ENCODE data around the gene HIGD2A. TPM values are rescaled to one million over a fixed set of nuclear protein-coding genes. Genes with fewer than 3 reads are reported as not detected.

HIGD2A gene
- total RNA-seq, 1 donor from 2014 or later = 102 TPM

- DNase-seq (no peak), ATAC-seq (peak in 1 of 2 donors; percentile 25)
- H3K9me3 ChIP-seq = no peaks in the 10 kb centered on the region
- peaks cover 29% of the 10 kb centered on the region for H3K36me3 ChIP-seq
- H3K27ac ChIP-seq = peak overlapping the region; percentile 36
- no peak for TF ChIP-seq CTCF (IDR thresholded peaks at IDR 0.05)
- intact Hi-C loops (cut with DNase I) = no loop called here
- no peak overlapping the region for H3K4me3 ChIP-seq
- no peaks in the 10 kb centered on the region for H3K27me3 ChIP-seq (ENCODE audit: low read depth)
- peaks cover 55% of the 10 kb centered on the region for H3K4me1 ChIP-seq
Observed at GRCh38 chr5:176412517-176413254, 24.1 kb downstream of the HIGD2A start.

DNA sequence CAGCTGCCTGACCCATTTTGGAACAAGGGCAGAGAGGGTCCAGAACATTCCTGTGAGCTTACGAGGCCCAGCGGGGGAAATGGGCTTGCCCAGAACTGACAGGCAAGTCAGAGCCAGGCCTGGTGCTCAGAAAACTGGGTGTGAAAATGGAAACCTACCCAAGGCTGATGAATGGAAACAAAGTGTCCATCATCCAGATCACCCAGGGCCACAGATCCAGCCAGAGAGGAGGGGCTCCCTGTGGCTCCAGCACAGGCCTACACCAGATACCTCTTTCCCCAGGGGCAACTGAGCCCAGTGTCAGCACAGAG lies 24.7 kb downstream of the HIGD2A start:
- TF ChIP-seq CTCF (IDR thresholded peaks at IDR 0.05) = no peak
- peaks cover 55% of the 10 kb centered on the region for H3K4me1 ChIP-seq
- ATAC-seq (no peak), DNase-seq (no peak)
- H3K27ac ChIP-seq = peak overlapping the region; percentile 36
- H3K27me3 ChIP-seq (ENCODE audit: low read depth) = no peaks in the 10 kb centered on the region
- H3K9me3 ChIP-seq = no peaks in the 10 kb centered on the region
- no peak overlapping the region for H3K4me3 ChIP-seq
- H3K36me3 ChIP-seq = peaks cover 24% of the 10 kb centered on the region
- intact Hi-C loops (cut with DNase I) = no loop called here

DNA sequence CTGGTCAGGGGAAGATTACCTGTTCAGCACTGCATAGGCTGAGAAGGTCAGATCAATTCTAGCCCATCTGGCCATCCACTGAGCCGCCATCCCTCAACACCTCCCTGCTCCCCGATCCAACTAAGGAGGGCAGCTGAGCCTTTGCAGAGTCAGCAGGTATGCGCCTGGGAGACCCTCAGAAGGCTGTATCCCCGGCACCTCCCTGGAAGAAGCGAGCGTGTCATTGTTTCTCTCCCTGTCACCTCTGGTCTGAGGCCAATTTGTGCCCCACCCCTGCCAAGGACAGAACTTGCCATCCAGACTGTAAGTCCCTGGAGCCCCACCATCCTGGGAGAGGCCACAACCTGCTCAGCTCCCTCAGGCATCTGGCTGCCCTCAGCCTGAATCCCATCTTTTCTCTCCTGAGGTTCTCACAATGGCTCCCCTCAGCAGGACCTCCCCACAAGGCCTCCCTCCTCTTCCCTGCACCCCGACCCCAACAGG lies 25.2 kb downstream of the HIGD2A start:
- Histone ChIP-seq H3K36me3 (peaks cover 19% of the 10 kb centered on the region), H3K4me3 (no peak overlapping the region), H3K9me3 (no peaks in the 10 kb centered on the region), H3K27me3 (ENCODE audit: low read depth) (no peaks in the 10 kb centered on the region), H3K27ac (peak overlapping the region; percentile 36), H3K4me1 (peaks cover 55% of the 10 kb centered on the region)
- intact Hi-C loops (cut with DNase I) = no loop called here
- TF ChIP-seq CTCF (IDR thresholded peaks at IDR 0.05) = no peak
- ATAC-seq (no peak), DNase-seq (no peak)

- TF ChIP-seq CTCF (IDR thresholded peaks at IDR 0.05) = no peak
- Histone ChIP-seq H3K4me1 (peaks cover 55% of the 10 kb centered on the region), H3K27me3 (ENCODE audit: low read depth) (no peaks in the 10 kb centered on the region), H3K4me3 (peak overlapping the region; percentile 96), H3K27ac (no peak overlapping the region), H3K9me3 (no peaks in the 10 kb centered on the region), H3K36me3 (peaks cover 9% of the 10 kb centered on the region)
- DNase-seq (no peak), ATAC-seq (no peak)
- intact Hi-C loops (cut with DNase I) = no loop called here
Observed at GRCh38 chr5:176414704-176415103, 26.2 kb downstream of the HIGD2A start.

- ATAC-seq (peak in 1 of 2 donors; percentile 31), DNase-seq (no peak)
- H3K4me1 ChIP-seq = peaks cover 55% of the 10 kb centered on the region
- intact Hi-C loops (cut with DNase I) = no loop called here
- no peaks in the 10 kb centered on the region for H3K27me3 ChIP-seq (ENCODE audit: low read depth)
- H3K36me3 ChIP-seq = peaks cover 2% of the 10 kb centered on the region
- no peaks in the 10 kb centered on the region for H3K9me3 ChIP-seq
- peak overlapping the region; percentile 96 for H3K27ac ChIP-seq
- H3K4me3 ChIP-seq = peak overlapping the region; percentile 96
- TF ChIP-seq CTCF (IDR thresholded peaks at IDR 0.05) = no peak
Observed at GRCh38 chr5:176415240-176415951, 26.8 kb downstream of the HIGD2A start.
